Raji (cell line): ENCODE data around the gene CNTN5.

Source experiments
- POLR2A ChIP-seq: IDR thresholded peaks from 2 replicates; pipeline ENCODE4 v1.6.1; 2011; ENCODE audit warnings: low read depth, low read length, control low read depth; ENCODE audit not compliant: insufficient read depth

Gene CNTN5

GRCh38 chr11:100185588-100185987 is 1164.8 kb downstream of the CNTN5 start:
- no peak for TF ChIP-seq POLR2A

GRCh38 chr11:100188137-100188783 is 1167.5 kb downstream of the CNTN5 start:
- TF ChIP-seq POLR2A = no peak

DNA sequence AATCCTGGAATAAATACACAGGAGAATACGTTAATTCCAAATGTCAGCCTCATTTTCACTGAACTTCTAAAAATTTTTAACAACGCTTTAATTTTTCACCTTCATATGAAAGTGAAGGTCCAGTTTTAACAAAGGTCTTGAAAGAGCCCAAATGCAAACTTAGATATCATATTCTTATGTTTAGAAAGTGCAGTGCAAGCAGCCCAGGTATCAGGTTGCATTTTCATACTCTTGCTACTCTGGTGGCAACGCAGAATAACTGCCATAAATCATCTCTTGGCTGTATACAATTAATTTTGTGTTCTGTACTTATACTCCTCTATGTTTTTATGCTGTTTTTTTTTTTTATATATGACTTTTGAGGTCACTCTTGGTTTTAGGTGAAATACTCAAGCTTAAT is 1169.6 kb downstream of the CNTN5 start:
- no peak for TF ChIP-seq POLR2A

DNA sequence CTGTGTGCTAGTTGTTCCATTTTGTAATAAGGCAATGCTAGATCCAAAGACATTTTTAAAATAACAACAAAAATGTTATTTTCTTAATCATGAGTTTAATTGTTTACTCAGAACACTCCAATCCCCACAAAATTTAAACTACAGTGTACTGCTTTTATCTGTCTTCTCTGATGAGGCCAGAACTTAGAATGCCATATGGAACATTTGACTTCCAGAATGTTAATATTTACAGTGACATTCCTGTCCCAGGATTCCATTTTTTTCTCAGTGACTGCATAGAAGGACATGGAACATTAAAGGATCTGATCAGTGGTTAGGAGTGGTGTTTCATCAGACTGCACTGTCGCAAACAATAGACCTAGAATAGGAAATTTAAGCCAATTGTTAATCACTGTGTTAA is 1171.4 kb downstream of the CNTN5 start:
- no peak for TF ChIP-seq POLR2A

DNA sequence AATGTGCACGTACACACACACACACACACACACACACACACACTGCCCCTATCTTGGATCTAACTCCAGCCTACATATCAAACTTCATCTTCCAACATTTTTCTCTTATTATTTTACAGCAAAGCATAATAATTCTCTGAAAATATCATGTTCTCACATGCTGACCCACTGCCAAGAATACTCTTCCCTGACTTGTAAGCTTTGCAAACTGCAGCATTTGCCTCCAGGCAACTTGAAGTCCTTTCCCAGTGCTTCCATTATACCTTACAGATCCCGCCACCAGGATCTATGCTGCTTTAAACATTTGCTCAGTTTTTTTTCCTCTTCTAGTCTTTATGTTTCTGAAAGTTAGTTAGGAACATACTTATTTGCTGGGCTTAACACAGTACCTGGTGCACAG is 1183.0 kb downstream of the CNTN5 start:
- no peak for TF ChIP-seq POLR2A

DNA sequence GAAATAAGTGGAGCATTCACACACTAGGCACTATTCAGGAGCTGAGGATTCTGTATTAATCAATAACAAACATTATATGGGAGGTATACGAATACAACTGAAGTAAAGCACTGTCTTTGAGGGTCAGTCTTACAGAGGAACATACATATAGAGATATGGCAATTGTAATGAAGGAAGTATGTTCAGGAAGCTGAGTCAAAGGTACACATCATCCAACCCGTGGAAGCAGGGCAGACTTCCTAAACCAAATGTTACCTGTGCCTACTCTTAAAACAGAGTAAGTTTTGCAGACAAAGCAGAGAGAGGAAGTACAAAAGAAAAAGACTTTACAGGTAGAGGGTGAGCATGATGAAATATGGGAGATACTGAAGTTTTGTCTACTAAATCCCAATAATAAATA is 1185.2 kb downstream of the CNTN5 start:
- no peak for TF ChIP-seq POLR2A

DNA sequence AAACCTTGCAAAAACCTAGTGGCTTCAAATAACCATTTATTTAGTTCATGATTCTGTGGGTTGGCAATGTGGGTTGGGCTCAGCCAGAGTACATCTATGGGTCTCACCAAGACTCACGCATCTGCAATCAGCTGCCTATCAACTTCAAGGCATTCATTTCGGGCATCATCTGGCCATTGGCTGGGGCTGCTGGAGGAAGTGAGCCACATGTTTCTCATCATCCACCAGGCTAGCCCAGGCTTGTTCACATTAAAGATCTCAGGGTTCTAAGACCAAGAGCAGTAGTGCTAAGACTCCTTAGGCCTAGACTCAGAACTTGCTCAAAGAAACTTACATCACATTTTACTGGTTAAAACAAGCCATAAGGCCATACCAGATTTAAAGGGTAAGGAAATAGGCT is 1187.5 kb downstream of the CNTN5 start:
- no peak for TF ChIP-seq POLR2A

DNA sequence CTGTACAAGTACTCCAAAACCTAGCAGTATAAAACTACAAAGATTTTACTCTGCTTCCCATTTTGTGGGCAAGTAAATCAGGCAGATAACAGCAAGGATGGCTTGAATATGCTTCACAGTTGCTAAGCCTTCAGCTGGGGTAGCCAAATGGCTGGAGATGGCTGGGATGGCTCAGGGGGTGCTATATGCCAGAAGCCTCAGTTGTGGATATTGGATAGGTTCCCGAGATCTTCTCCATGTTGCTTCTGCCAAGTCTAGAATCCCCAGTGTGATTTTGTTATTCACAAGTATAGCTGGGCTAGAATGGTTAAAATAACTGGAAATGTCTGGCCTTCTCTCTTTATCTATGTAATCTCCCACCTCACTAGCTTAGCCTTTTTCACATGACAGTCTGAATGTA is 1194.0 kb downstream of the CNTN5 start:
- TF ChIP-seq POLR2A = no peak

- no peak for TF ChIP-seq POLR2A
Measured at GRCh38 chr11:100220801-100221200, 1200.1 kb downstream of the CNTN5 start.

DNA sequence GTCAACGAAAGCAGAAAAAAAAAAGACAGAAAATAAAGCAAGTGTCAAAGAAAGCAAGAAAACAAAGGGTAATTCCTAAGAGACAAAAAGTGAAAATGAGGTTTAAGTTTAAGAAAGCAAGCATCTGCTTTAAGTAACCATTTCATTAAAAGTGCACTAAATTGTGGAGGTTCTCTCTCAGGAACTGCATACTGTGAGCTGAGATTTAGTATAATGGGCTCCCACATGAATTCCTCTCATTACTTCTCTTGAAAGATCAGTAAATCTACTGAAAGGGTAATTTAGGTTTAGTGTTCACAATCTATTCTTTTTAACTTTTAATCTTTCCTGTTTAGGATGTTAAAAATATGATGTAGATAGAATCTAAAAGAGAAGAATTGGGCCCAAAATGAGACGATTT is 1201.0 kb downstream of the CNTN5 start:
- no peak for TF ChIP-seq POLR2A

- TF ChIP-seq POLR2A = no peak
Measured at GRCh38 chr11:100224541-100225034, 1203.8 kb downstream of the CNTN5 start.

- TF ChIP-seq POLR2A = no peak
Measured at GRCh38 chr11:100229086-100229485, 1208.3 kb downstream of the CNTN5 start.

DNA sequence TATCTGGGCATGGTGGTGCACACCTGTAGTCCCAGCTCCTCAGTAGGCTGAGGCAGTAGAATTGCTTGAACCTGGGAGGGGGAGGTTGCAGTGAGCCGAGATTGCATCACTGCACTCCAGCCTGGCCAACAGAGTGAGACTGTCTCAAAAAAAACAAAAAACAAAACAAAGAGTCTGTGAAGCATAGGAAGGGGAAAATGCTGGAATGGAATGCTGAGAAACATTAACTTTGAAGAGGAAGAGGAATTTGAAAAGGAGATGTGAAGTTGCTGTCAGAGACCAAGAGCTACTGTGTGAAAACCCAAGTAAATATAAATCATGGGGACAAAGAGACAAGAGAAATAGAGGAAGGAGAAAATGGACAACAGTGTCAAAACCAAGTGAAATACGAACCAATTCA is 1211.3 kb downstream of the CNTN5 start:
- TF ChIP-seq POLR2A = no peak

GRCh38 chr11:100235085-100235484 is 1214.3 kb downstream of the CNTN5 start:
- TF ChIP-seq POLR2A = no peak

DNA sequence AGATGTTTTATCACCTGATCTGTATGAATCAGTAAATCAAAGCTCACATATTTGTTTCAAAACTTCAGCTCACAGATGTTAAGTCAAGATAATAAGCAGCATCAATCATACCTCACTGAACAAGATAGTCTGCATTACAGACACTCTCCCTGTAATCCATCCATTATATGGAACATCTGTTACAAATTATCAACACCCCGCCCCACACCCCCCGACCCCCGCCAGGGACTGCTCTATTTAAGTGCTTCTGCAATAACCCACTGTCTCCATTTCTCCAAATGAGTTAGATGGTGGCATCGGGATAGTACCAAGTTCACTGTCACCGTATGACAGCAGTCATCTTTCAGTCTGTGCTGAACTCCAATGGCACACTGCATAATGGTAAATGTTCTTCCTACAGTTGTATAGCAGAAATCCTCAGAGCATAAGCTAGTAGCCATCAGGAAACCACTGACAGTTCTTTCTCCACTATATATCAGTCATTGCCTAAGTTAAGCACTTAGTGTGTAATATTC is 1219.3 kb downstream of the CNTN5 start:
- TF ChIP-seq POLR2A = no peak

DNA sequence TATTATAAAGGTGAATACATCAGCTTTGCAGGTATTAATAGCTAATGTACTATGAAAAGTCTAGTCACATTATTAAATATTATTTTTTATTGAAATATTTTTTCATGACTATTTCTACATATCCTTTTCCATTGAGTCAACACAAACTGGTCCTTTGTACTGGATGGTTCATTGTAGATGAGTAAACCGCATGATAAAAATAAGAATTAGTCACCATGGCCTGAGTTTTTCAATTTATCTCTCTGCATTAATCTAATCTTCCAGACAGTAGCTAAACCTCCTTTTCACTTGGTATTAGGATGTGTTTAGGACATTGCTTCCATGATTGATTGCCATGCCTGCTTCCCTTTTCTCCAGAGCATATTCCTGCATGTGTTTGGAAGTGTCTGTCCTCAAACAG is 1227.0 kb downstream of the CNTN5 start:
- no peak for TF ChIP-seq POLR2A

DNA sequence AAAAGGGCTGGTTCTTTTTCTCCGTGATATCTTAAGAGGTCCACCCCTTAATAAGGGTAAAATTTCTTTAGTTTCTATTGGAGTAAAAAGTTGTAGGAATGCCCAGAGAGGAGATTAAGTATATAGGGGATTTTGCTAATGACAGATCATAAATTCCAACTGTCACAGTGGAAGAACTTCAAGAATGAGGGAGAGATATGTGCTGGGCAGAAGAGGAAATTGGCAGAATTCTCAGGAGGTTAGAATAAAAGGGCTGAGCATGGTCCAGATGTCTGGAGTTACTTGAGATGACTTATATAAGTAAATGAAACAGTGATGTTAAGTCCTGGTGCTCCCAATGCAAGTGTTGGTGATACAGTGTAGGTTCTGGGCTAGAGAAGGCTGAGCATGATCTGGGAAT is 1248.8 kb downstream of the CNTN5 start:
- TF ChIP-seq POLR2A = no peak
